Uterus (tissue), 2 donors: Measurements from ENCODE around the gene SLC29A1.

ENCODE experiments used
- POLR2A ChIP-seq, 2 donors: fragments of 450-650 bp; IDR thresholded peaks; one replicate each; pipeline ENCODE4 v1.6.1; 2016; ENCODE audit warnings: antibody characterized with exemption in 2 of 2, mild to moderate bottlenecking in 1 of 2, moderate library complexity in 1 of 2
- TF ChIP-seq, protein P1 (sequence below), 4 experiments: fragments of 200-600 bp in 2 of 4; fragments of 450-650 bp in 2 of 4; sonication (generic) in 2 of 4; IDR thresholded peaks; one replicate each; pipeline ENCODE4 v1.5.1; 2016 to 2019; ENCODE audit warnings: antibody characterized with exemption in 4 of 4, mild to moderate bottlenecking in 2 of 4, moderate library complexity in 1 of 4

DNA sequence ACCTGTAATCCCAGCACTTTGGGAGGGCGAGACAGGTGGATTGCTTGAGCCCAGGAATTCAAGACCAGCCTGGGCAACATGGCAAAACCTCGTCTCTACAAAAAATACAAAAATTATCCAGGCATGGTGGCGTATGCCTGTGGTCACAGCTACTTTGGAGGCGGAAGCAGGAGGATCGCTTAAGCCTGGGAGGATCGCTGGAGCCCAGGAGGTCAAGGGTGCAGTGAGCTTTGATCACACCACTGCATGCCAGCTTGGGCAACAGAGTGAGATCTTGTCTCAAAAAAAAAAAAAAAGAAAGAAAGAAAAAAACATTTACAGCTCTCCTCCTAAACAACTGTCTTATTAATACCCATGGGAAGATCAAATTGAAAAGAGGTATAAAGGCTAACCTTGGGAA lies 15.4 kb upstream of the SLC29A1 start:
- TF ChIP-seq, protein P1, sequence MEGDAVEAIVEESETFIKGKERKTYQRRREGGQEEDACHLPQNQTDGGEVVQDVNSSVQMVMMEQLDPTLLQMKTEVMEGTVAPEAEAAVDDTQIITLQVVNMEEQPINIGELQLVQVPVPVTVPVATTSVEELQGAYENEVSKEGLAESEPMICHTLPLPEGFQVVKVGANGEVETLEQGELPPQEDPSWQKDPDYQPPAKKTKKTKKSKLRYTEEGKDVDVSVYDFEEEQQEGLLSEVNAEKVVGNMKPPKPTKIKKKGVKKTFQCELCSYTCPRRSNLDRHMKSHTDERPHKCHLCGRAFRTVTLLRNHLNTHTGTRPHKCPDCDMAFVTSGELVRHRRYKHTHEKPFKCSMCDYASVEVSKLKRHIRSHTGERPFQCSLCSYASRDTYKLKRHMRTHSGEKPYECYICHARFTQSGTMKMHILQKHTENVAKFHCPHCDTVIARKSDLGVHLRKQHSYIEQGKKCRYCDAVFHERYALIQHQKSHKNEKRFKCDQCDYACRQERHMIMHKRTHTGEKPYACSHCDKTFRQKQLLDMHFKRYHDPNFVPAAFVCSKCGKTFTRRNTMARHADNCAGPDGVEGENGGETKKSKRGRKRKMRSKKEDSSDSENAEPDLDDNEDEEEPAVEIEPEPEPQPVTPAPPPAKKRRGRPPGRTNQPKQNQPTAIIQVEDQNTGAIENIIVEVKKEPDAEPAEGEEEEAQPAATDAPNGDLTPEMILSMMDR (IDR thresholded peaks at IDR 0.05): no peak
- TF ChIP-seq POLR2A (IDR thresholded peaks at IDR 0.05): no peak
